Ovary (tissue), 9 donors: ENCODE measurements around the gene PAPLN. TPM values are rescaled to one million over a fixed set of nuclear protein-coding genes. Genes with fewer than 3 reads are reported as not detected.

Experiments
- DNase-seq, 5 donors: peaks; one replicate each; pipeline ENCODE4 v3.0.0-alpha.2; 2019 to 2020
- H3K27ac ChIP-seq, 2 donors: fragments of 200-600 bp; one replicate each; pipeline versions ENCODE4 v1.5.1 to v1.8.0; 2019 to 2022
- H3K27me3 ChIP-seq: fragments of 200-600 bp; one replicate; pipeline ENCODE4 v1.8.0; 2022
- H3K36me3 ChIP-seq: fragments of 200-600 bp; sonication (generic); one replicate; pipeline ENCODE4 v1.5.1; 2019
- H3K4me1 ChIP-seq: one replicate; pipeline ENCODE4 v1.8.1; 2013; ENCODE audit warnings: mild to moderate bottlenecking, moderate library complexity; ENCODE audit not compliant: insufficient read depth
- H3K4me3 ChIP-seq: fragments of 200-600 bp; sonication (generic); one replicate; pipeline ENCODE4 v1.5.1; 2017
- H3K9me3 ChIP-seq, 2 donors: fragments of 200-600 bp in 1 of 2; sonication (generic) in 1 of 2; one replicate each; pipeline versions ENCODE4 v1.5.1 to v1.8.1; 2013 to 2019; ENCODE audit warnings: mild to moderate bottlenecking in 1 of 2, moderate library complexity in 1 of 2
- CTCF ChIP-seq, 3 donors: fragments of 450-650 bp in 2 of 3; fragments of 200-600 bp in 1 of 3; IDR thresholded peaks; one replicate each; pipeline versions ENCODE4 v1.5.1 to v1.8.0; 2016 to 2022; ENCODE audit warnings: antibody characterized with exemption in 3 of 3, mild to moderate bottlenecking in 1 of 3
- EP300 ChIP-seq: sonication (generic); formaldehyde crosslinking; IDR thresholded peaks from one replicate; pipeline ENCODE4 v1.6.1; 2017; ENCODE audit warnings: antibody characterized with exemption
- POLR2A ChIP-seq: fragments of 450-650 bp; IDR thresholded peaks from one replicate; pipeline ENCODE4 v1.6.1; 2017; ENCODE audit warnings: antibody characterized with exemption, mild to moderate bottlenecking, moderate library complexity
- WGBS, 3 donors: extraction: QIAGEN DNeasy Blood & Tissue Kit in 1 of 3; methylation state at CpG; one replicate each; pipeline versions ENCODE4 v1.1.5 to v1.1.7; 2013 to 2017; 5-methylcytosine and 5-hydroxymethylcytosine counted together
- intact Hi-C, 4 donors: fragments of 100-400 bp; cut with DNase I; formaldehyde crosslinking; loops; one replicate each; pipeline versions ENCODE4 v1.11.0 to v1.15.1; 2022 to 2023
- polyA plus RNA-seq, 2 donors: library from polyadenylated mRNA; stranded (reverse); fragments of 200-250 nt in 1 of 2; fragments of 350-450 nt in 1 of 2; fragmentation: Illumina TruSeq in 1 of 2; extraction: RNeasy Lipid Tissue Mini Kit (QIAGEN cat#74804) in 1 of 2; gene quantifications; one replicate each; pipeline ENCODE4 v1.2.3, GENCODE V29; 2013 to 2014
- total RNA-seq, 7 donors: library from RNA; depleted of rRNA in 2 of 7; stranded (reverse); fragments of >200 nt in 2 of 7; fragmentation: NEBNext Ultra II Directional in 3 of 7; extraction: Animal tissue kit (Norgen Biotek cat#: 25700) in 3 of 7; gene quantifications; one replicate each; pipeline versions ENCODE4 v1.1.0 to v1.2.4, GENCODE V29; 2016 to 2023
- donor health status: DM: no; HTN: no; CAD: no; lungs with moderate emphysema.
- donor health status: DM: no; HTN: no; CAD: no.
- donor health status: Bipolar disorder and iron deficiency.
- donor health status: DM: yes; HTN: yes; CAD: no.
- donor health status: DM: no; HTN: no; CAD: no.
- donor health status: DM: yes; HTN: yes; CAD: no.

Gene PAPLN
- total and polyA plus RNA-seq, 9 donors, result 4.6 to 35.4 (median 18.3) TPM

- WGBS, 3 donors, result 81 to 87% (median 84%) methylated on average over 11 of the region's 11 CpGs
- H3K4me3 ChIP-seq, result no peak overlapping the region
- H3K9me3 ChIP-seq, result no peaks in the 10 kb centered on the region
- H3K27me3 ChIP-seq, result no peaks in the 10 kb centered on the region
- DNase-seq, result peak in 2 of 5 donors; percentile 35 to 37
- intact Hi-C loops, result loop anchor here in 1 of 4 donors (10.0 kb wide), 1 partner anchor 50 kb away; no protein-coding TSS in a partner anchor
- H3K27ac ChIP-seq, result no peak overlapping the region
- H3K36me3 ChIP-seq, result no peaks in the 10 kb centered on the region
- TF ChIP-seq CTCF (IDR thresholded peaks at IDR 0.05) (no peak), POLR2A (no peak), EP300 (no peak)
- H3K4me1 ChIP-seq, result peaks cover 22% of the 10 kb centered on the region
These were observed 2.5 kb upstream of the PAPLN start for GRCh38 chr14:73234586-73235394.

- intact Hi-C loops, result loop anchor here in 1 of 4 donors (10.0 kb wide), 1 partner anchor 51 kb away; no protein-coding TSS in a partner anchor
- H3K4me3 ChIP-seq, result no peak overlapping the region
- H3K27me3 ChIP-seq, result no peaks in the 10 kb centered on the region
- TF ChIP-seq POLR2A, result no peak
- no peak for TF ChIP-seq CTCF (IDR thresholded peaks at IDR 0.05)
- no peak for TF ChIP-seq EP300
- no peaks in the 10 kb centered on the region for H3K9me3 ChIP-seq
- peak; percentile 59 to 78 (median 65) for DNase-seq
- 25 to 32% (median 25%) methylated on average over 6 of the region's 6 CpGs for WGBS, 3 donors
- peaks cover 25% of the 10 kb centered on the region for H3K4me1 ChIP-seq
- H3K36me3 ChIP-seq, result no peaks in the 10 kb centered on the region
- H3K27ac ChIP-seq, result no peak overlapping the region
These were observed 1.7 kb upstream of the PAPLN start for GRCh38 chr14:73235531-73236155.

GRCh38 chr14:73236157-73236556 lies 1.1 kb upstream of the PAPLN start:
- TF ChIP-seq EP300 (no peak), POLR2A (no peak), CTCF (IDR thresholded peaks at IDR 0.05) (no peak)
- peak in 2 of 5 donors; percentile 24 to 36 for DNase-seq
- no peaks in the 10 kb centered on the region for H3K9me3 ChIP-seq
- intact Hi-C loops, result loop anchor here in 1 of 4 donors (10.0 kb wide), 1 partner anchor 51 kb away; no protein-coding TSS in a partner anchor
- no peak overlapping the region for H3K27ac ChIP-seq
- H3K36me3 ChIP-seq, result no peaks in the 10 kb centered on the region
- no peak overlapping the region for H3K4me3 ChIP-seq
- H3K27me3 ChIP-seq, result no peaks in the 10 kb centered on the region
- peaks cover 25% of the 10 kb centered on the region for H3K4me1 ChIP-seq
- WGBS, 3 donors, result 83 to 85% (median 84%) methylated on average over 11 of the region's 11 CpGs

GRCh38 chr14:73236752-73237218 lies 521 bp upstream of the PAPLN start:
- Histone ChIP-seq H3K4me1 (peaks cover 27% of the 10 kb centered on the region), H3K9me3 (no peaks in the 10 kb centered on the region), H3K36me3 (no peaks in the 10 kb centered on the region), H3K4me3 (no peak overlapping the region), H3K27ac (no peak overlapping the region), H3K27me3 (no peaks in the 10 kb centered on the region)
- DNase-seq, result no peak
- no peak for TF ChIP-seq CTCF (IDR thresholded peaks at IDR 0.05)
- intact Hi-C loops, result loop anchor here in 1 of 4 donors (10.0 kb wide), 1 partner anchor 52 kb away; no protein-coding TSS in a partner anchor
- 80 to 84% (median 80%) methylated on average over 6 to 7 of the region's 7 CpGs for WGBS, 3 donors
